MM.1S (cell line): ENCODE results near the gene CPVL.

ENCODE experiments used
- DNase-seq: peaks from one replicate; pipeline ENCODE4 v3.0.0-alpha.2; 2015
- H2AFZ ChIP-seq: fragments of 300-600 bp; sonication (generic); 2 replicates; pipeline ENCODE4 v1.6.0; 2016; ENCODE audit warnings: antibody characterized with exemption, low read length
- H3F3A ChIP-seq: fragments of 300-600 bp; sonication (generic); 2 replicates; pipeline ENCODE4 v1.6.1; 2016; ENCODE audit warnings: mild to moderate bottlenecking, antibody characterized with exemption, low read length, moderate library complexity, mixed read lengths; ENCODE audit not compliant: insufficient read depth
- H3K27ac ChIP-seq: fragments of 300-600 bp; sonication (generic); 2 replicates; pipeline ENCODE4 v1.5.1; 2016; ENCODE audit warnings: mild to moderate bottlenecking, low read length
- H3K27me3 ChIP-seq: fragments of 300-600 bp; sonication (generic); replicated peaks from 2 replicates; pipeline ENCODE4 v1.6.0; 2016; ENCODE audit warnings: low read length; ENCODE audit not compliant: insufficient read depth
- H3K36me3 ChIP-seq: fragments of 300-600 bp; sonication (generic); replicated peaks from 2 replicates; pipeline ENCODE4 v1.6.1; 2016; ENCODE audit warnings: mild to moderate bottlenecking, low read length, mixed read lengths; ENCODE audit not compliant: insufficient read depth
- H3K4me1 ChIP-seq: fragments of 300-600 bp; sonication (generic); 2 replicates; pipeline ENCODE4 v1.6.1; 2016; ENCODE audit warnings: low read length, mixed read lengths
- H3K4me2 ChIP-seq: fragments of 300-600 bp; sonication (generic); 2 replicates; pipeline ENCODE4 v1.6.0; 2016; ENCODE audit warnings: low read depth, low read length
- H3K4me3 ChIP-seq: fragments of 300-600 bp; sonication (generic); 2 replicates; pipeline ENCODE4 v1.5.1; 2016; ENCODE audit warnings: low read length, mixed read lengths
- H3K79me2 ChIP-seq: fragments of 300-600 bp; sonication (generic); 2 replicates; pipeline ENCODE4 v1.6.1; 2016; ENCODE audit warnings: mixed run types, low read length, mixed read lengths
- H3K9ac ChIP-seq: fragments of 300-600 bp; sonication (generic); 2 replicates; pipeline ENCODE4 v1.6.1; 2016; ENCODE audit warnings: low read length, mixed read lengths
- H3K9me2 ChIP-seq: fragments of 300-600 bp; sonication (generic); replicated peaks from 2 replicates; pipeline ENCODE4 v1.6.1; 2016; ENCODE audit warnings: mild to moderate bottlenecking, low read length, mixed read lengths; ENCODE audit not compliant: insufficient read depth
- H3K9me3 ChIP-seq: fragments of 300-600 bp; sonication (generic); replicated peaks from 2 replicates; pipeline ENCODE4 v1.6.1; 2016; ENCODE audit warnings: mild to moderate bottlenecking, low read length, mixed read lengths; ENCODE audit not compliant: insufficient read depth
- H4K20me1 ChIP-seq: fragments of 300-600 bp; sonication (generic); 2 replicates; pipeline ENCODE4 v1.6.1; 2016; ENCODE audit warnings: mild to moderate bottlenecking, low read length, moderate library complexity, mixed read lengths; ENCODE audit not compliant: insufficient read depth
- EZH2 ChIP-seq: fragments of 300-600 bp; sonication (generic); optimal IDR thresholded peaks from 2 replicates; pipeline ENCODE3; 2017; ENCODE audit warnings: low read depth, mild to moderate bottlenecking, antibody characterized with exemption, low read length, mixed read lengths
- EZH2phosphoT487 ChIP-seq: fragments of 300-600 bp; sonication (generic); IDR thresholded peaks from 2 replicates; pipeline ENCODE4 v1.6.1; 2018; ENCODE audit warnings: antibody characterized with exemption, low read length
- TF ChIP-seq, protein P1 (sequence below): fragments of 300-600 bp; sonication (generic); IDR thresholded peaks from 2 replicates; pipeline ENCODE4 v1.5.1; 2016; ENCODE audit warnings: antibody characterized with exemption, low read length, mixed read lengths

The CPVL gene

DNA sequence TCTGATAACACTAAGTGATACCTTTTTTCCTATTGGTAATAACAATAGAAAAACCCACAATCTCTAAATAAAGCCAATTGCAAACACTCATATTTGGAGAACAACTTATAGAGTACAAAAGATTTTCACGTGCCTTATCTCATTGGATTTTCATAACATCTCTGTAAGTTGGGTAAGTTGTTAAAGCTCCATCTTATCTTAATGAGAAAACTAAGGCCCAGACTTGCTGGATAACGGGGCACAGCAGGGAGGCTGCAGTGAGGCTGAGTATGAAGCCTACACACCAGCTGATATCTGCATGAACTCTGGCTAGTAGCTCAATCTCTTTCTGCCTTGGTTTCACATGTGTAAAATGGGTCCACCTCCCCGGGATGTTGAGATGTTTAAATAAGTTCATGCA lies 26.8 kb downstream of the CPVL start:
- Histone ChIP-seq H3K4me3 (no peak overlapping the region), H4K20me1 (0 out of 2 replicates have a peak, but pooled peaks cover 2% of the 10 kb centered on the region), H3K36me3 (no peaks in the 10 kb centered on the region), H3K79me2 (no peaks in the 10 kb centered on the region), H3K4me2 (no peak overlapping the region), H2AFZ (no peak overlapping the region), H3K9ac (no peak overlapping the region), H3K9me3 (no peaks in the 10 kb centered on the region), H3K27me3 (peaks cover 45% of the 10 kb centered on the region), H3F3A (no peaks in the 10 kb centered on the region), H3K4me1 (no peaks in the 10 kb centered on the region), H3K9me2 (no peaks in the 10 kb centered on the region), H3K27ac (no peak overlapping the region)
- TF ChIP-seq EZH2 = no peak
- no peak for TF ChIP-seq EZH2phosphoT487
- TF ChIP-seq, protein P1, sequence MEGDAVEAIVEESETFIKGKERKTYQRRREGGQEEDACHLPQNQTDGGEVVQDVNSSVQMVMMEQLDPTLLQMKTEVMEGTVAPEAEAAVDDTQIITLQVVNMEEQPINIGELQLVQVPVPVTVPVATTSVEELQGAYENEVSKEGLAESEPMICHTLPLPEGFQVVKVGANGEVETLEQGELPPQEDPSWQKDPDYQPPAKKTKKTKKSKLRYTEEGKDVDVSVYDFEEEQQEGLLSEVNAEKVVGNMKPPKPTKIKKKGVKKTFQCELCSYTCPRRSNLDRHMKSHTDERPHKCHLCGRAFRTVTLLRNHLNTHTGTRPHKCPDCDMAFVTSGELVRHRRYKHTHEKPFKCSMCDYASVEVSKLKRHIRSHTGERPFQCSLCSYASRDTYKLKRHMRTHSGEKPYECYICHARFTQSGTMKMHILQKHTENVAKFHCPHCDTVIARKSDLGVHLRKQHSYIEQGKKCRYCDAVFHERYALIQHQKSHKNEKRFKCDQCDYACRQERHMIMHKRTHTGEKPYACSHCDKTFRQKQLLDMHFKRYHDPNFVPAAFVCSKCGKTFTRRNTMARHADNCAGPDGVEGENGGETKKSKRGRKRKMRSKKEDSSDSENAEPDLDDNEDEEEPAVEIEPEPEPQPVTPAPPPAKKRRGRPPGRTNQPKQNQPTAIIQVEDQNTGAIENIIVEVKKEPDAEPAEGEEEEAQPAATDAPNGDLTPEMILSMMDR = no peak
- no peak for DNase-seq

DNA sequence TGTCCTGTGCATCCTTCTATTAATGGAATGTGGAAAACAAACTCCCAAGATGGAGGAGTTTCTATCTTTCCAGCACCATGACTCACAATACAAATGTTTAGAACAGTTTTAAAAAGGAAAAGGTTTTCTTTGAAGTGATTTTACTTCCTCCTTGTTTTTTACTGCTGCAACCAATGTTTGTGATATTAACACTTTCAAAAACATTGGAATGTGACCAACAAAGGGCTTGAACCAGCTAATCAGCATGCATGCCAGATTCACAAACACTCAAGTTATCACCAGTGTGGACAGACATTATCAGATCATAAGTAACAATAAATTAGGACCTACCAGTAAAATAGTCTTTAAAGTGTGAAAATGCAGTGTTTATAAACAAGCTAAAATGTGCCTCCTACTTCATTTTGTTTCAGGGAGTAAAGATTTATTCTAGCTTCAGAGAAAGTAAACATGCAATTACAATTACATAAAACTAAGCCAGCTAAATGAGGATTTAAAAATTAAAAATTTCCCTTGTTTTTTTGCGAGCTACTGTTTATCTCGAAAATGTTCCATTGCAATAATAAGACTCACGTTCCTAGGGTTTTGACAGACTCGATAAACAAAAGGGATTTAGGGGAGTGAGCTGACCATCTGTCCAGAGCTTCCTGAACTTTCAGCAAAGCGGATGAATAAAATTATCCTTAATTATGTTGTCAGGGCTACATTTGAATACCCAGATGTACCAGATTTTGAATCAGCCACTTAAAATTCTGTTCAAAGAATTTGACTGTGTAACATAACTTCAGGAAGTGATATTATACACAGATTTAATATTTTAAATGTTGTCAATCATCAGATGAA lies 29.8 kb downstream of the CPVL start:
- TF ChIP-seq, protein P1 = no peak
- TF ChIP-seq EZH2 (no peak), EZH2phosphoT487 (no peak)
- no peak overlapping the region for H3K27ac ChIP-seq
- peaks cover 10% of the 10 kb centered on the region for H3K4me1 ChIP-seq

DNA sequence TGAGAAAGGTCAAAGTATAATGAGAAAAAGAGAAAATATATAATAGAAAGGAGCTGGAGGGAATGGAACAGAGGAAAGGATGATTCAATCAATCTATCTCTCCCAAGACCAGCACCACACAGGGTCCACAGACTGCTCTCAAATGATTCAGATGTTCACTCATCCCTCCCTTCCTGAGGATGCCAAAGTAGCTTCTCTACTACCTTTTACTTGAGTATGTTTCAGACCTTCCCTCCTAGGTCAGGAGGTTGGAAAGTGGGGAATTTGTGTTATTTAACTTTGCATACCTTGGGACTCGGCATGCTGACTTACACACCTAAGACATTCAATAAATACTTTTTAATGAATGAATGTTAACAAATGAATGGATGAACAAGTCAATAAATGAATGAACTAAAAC lies 30.6 kb downstream of the CPVL start:
- Histone ChIP-seq H3K27me3 (peaks cover 69% of the 10 kb centered on the region), H4K20me1 (0 out of 2 replicates have a peak, but pooled peaks cover 3% of the 10 kb centered on the region), H3K9ac (no peak overlapping the region), H3K9me2 (no peaks in the 10 kb centered on the region), H3K4me3 (no peak overlapping the region), H3K36me3 (no peaks in the 10 kb centered on the region), H2AFZ (no peak overlapping the region), H3K27ac (no peak overlapping the region), H3F3A (peaks cover 5% of the 10 kb centered on the region; the same call in 1 of the 2 replicates), H3K4me1 (peaks cover 10% of the 10 kb centered on the region), H3K79me2 (no peaks in the 10 kb centered on the region), H3K4me2 (no peak overlapping the region), H3K9me3 (no peaks in the 10 kb centered on the region)
- no peak for DNase-seq
- TF ChIP-seq EZH2 = no peak
- TF ChIP-seq, protein P1 = no peak
- TF ChIP-seq EZH2phosphoT487 = no peak

More for the DNA sequence above, 29.8 kb downstream of the CPVL start:
- Histone ChIP-seq H4K20me1 (0 out of 2 replicates have a peak, but pooled peaks cover 3% of the 10 kb centered on the region), H3K4me3 (no peak overlapping the region), H3F3A (peaks cover 5% of the 10 kb centered on the region; the same call in 1 of the 2 replicates), H3K9ac (no peak overlapping the region), H3K79me2 (no peaks in the 10 kb centered on the region), H3K4me2 (no peak overlapping the region), H3K36me3 (no peaks in the 10 kb centered on the region), H3K9me2 (no peaks in the 10 kb centered on the region), H3K27me3 (peaks cover 61% of the 10 kb centered on the region), H3K9me3 (no peaks in the 10 kb centered on the region), H2AFZ (no peak overlapping the region)
- no peak for DNase-seq
